Adipocyte (in vitro differentiated cells): ENCODE results near the gene ABCA4.

Experiments used
- DNase-seq: peaks from one replicate; pipeline ENCODE4 v3.0.0-alpha.2; 2015; ENCODE audit warnings: low read depth
- H3K27me3 ChIP-seq: replicated peaks from 2 replicates; pipeline ENCODE4 v1.7.0; 2013; ENCODE audit warnings: mild to moderate bottlenecking, low read length, moderate library complexity; ENCODE audit not compliant: control insufficient read depth, insufficient read depth
- H3K36me3 ChIP-seq: 2 replicates; pipeline ENCODE4 v1.7.0; 2013; ENCODE audit warnings: low read length, mild to moderate bottlenecking, moderate library complexity; ENCODE audit not compliant: control insufficient read depth, insufficient read depth, severe bottlenecking
- H3K4me1 ChIP-seq: 2 replicates; pipeline ENCODE4 v1.7.0; 2013; ENCODE audit warnings: mild to moderate bottlenecking, low read length, moderate library complexity; ENCODE audit not compliant: control insufficient read depth, insufficient read depth
- H3K4me3 ChIP-seq: 2 replicates; pipeline ENCODE4 v1.7.0; 2013; ENCODE audit warnings: mild to moderate bottlenecking, low read length, moderate library complexity
- H3K9ac ChIP-seq: 2 replicates; pipeline ENCODE4 v1.7.0; 2013; ENCODE audit warnings: mild to moderate bottlenecking, low read length, moderate library complexity
- H3K9me3 ChIP-seq: 2 replicates; pipeline ENCODE4 v1.7.0; 2013; ENCODE audit warnings: mild to moderate bottlenecking, low read length, moderate library complexity; ENCODE audit not compliant: control insufficient read depth

ABCA4 gene

GRCh38 chr1:94047949-94048348, 73.0 kb downstream of the ABCA4 start:
- H3K9me3 ChIP-seq, result no peaks in the 10 kb centered on the region
- H3K36me3 ChIP-seq, result no peaks in the 10 kb centered on the region
- H3K9ac ChIP-seq, result peak overlapping the region; percentile 64
- peaks cover 41% of the 10 kb centered on the region for H3K4me1 ChIP-seq
- no peak overlapping the region for H3K4me3 ChIP-seq
- no peak for DNase-seq
- H3K27me3 ChIP-seq, result no peaks in the 10 kb centered on the region

- Histone ChIP-seq H3K4me1 (peaks cover 36% of the 10 kb centered on the region), H3K36me3 (no peaks in the 10 kb centered on the region), H3K4me3 (peak overlapping the region; percentile 54), H3K9ac (peak overlapping the region; percentile 78), H3K27me3 (no peaks in the 10 kb centered on the region), H3K9me3 (no peaks in the 10 kb centered on the region)
- DNase-seq, result peak; percentile 98
Observed at GRCh38 chr1:94045465-94046056, 75.4 kb downstream of the ABCA4 start.

DNA sequence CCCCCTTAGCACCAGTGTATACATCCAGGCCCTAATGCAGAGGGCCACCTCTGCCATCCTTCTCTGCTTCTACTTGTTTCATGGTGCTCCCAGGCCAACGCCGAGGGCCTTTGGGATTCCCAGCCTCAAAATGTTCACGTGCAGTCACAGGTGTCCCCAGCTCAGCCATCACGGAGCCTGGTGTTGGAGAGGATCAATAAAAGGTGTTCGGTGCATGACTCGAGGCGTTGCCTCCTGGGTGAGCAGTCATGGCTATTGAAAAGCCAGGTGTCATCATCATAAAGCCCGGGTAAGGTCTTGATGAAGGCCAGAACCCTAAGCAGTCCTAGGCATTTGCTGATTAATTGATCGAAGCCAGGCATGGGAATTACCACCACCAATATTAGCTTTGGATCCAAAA, 76.1 kb downstream of the ABCA4 start:
- no peak overlapping the region for H3K4me3 ChIP-seq
- no peaks in the 10 kb centered on the region for H3K27me3 ChIP-seq
- H3K9me3 ChIP-seq, result no peaks in the 10 kb centered on the region
- peaks cover 35% of the 10 kb centered on the region for H3K4me1 ChIP-seq
- DNase-seq, result no peak
- peak overlapping the region; percentile 24 for H3K9ac ChIP-seq
- H3K36me3 ChIP-seq, result no peaks in the 10 kb centered on the region

- no peaks in the 10 kb centered on the region for H3K27me3 ChIP-seq
- H3K4me3 ChIP-seq, result no peak overlapping the region
- H3K4me1 ChIP-seq, result peaks cover 37% of the 10 kb centered on the region
- H3K9ac ChIP-seq, result peak overlapping the region; percentile 38
- H3K9me3 ChIP-seq, result no peaks in the 10 kb centered on the region
- DNase-seq, result no peak
- H3K36me3 ChIP-seq, result no peaks in the 10 kb centered on the region
Observed at GRCh38 chr1:94044290-94044790, 76.6 kb downstream of the ABCA4 start.

DNA sequence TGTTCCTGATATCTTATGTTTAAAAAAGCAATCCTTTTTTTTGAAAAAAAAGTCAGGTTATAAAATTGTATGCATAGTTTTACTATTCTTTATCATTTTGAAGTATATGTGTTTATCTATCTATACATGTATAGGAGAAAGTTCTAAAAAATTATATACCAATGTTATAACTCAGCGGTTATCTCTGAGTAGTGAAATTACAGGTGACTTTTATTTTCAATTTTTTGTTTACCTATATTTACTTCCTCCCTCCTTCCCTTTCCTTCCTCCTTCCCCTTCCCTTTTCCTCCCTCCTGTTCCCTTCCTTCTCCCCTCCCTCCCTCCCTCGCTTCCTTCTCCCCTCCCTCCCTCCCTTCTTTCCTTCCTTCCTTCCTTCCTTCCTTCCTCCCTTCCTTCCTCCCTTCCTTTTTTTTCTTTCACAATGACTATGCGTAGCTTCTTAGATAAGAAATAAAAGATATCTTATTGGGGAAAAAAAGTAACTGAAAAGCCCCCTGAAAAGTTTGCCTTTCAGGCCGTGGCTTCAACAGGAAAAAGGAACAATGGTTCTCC, 77.1 kb downstream of the ABCA4 start:
- Histone ChIP-seq H3K36me3 (no peaks in the 10 kb centered on the region), H3K4me3 (no peak overlapping the region), H3K4me1 (peaks cover 38% of the 10 kb centered on the region), H3K9me3 (no peaks in the 10 kb centered on the region), H3K9ac (peak overlapping the region; percentile 38), H3K27me3 (no peaks in the 10 kb centered on the region)
- DNase-seq, result no peak

DNA sequence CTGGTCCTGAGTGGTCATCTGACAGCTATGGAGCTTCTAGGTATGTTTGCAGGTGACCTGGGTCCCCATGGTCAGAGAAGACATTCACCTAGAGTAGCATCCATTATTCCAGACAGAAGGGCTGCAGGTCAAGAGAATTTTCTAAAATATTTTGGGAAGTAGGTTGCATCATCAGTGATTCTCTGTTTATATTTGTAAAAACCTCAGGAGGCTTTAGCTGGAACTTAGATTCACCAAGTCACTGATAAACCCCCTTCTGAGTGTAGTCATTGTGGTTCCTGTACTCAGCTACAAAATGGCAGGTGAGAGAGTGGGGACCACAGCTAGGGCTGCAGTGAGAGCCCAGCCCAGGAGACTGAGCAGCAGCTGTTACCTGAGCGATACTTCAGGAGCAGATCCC, 78.6 kb downstream of the ABCA4 start:
- H3K9ac ChIP-seq, result no peak overlapping the region
- no peaks in the 10 kb centered on the region for H3K9me3 ChIP-seq
- H3K4me1 ChIP-seq, result peaks cover 31% of the 10 kb centered on the region
- DNase-seq, result no peak
- H3K36me3 ChIP-seq, result no peaks in the 10 kb centered on the region
- H3K4me3 ChIP-seq, result no peak overlapping the region
- no peaks in the 10 kb centered on the region for H3K27me3 ChIP-seq

GRCh38 chr1:94039871-94040569, 80.9 kb downstream of the ABCA4 start:
- Histone ChIP-seq H3K9ac (no peak overlapping the region), H3K4me1 (peaks cover 27% of the 10 kb centered on the region), H3K4me3 (no peak overlapping the region), H3K9me3 (no peaks in the 10 kb centered on the region), H3K27me3 (no peaks in the 10 kb centered on the region), H3K36me3 (no peaks in the 10 kb centered on the region)
- no peak for DNase-seq

- no peaks in the 10 kb centered on the region for H3K36me3 ChIP-seq
- DNase-seq, result peak; percentile 85
- H3K4me1 ChIP-seq, result peaks cover 26% of the 10 kb centered on the region
- H3K9ac ChIP-seq, result peak overlapping the region; percentile 18
- no peaks in the 10 kb centered on the region for H3K27me3 ChIP-seq
- H3K4me3 ChIP-seq, result no peak overlapping the region
- H3K9me3 ChIP-seq, result no peaks in the 10 kb centered on the region
Observed at GRCh38 chr1:94039514-94039870, 81.5 kb downstream of the ABCA4 start.

DNA sequence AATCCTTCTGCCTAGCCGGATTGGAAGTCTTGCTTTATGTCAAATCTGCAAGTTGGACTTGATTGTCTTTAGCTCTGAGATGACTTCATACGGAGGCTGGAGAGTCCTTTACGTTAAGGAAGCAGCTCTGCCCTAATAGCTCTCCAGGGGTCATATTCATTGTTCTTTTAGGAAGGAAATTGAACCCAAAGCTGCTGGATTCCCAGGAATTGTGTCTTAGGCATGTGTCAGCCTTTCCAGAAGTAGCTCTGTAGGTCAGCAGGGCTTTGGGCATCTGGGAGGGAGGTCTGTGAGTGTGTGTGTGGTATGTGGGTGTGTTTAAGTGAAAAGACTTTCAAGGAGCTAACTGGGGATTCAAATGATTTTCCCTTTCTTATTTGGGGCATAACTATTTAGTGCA, 82.4 kb downstream of the ABCA4 start:
- no peaks in the 10 kb centered on the region for H3K9me3 ChIP-seq
- peaks cover 30% of the 10 kb centered on the region for H3K4me1 ChIP-seq
- no peak overlapping the region for H3K4me3 ChIP-seq
- H3K9ac ChIP-seq, result no peak overlapping the region
- no peaks in the 10 kb centered on the region for H3K27me3 ChIP-seq
- H3K36me3 ChIP-seq, result no peaks in the 10 kb centered on the region
- peak; percentile 55 for DNase-seq

DNA sequence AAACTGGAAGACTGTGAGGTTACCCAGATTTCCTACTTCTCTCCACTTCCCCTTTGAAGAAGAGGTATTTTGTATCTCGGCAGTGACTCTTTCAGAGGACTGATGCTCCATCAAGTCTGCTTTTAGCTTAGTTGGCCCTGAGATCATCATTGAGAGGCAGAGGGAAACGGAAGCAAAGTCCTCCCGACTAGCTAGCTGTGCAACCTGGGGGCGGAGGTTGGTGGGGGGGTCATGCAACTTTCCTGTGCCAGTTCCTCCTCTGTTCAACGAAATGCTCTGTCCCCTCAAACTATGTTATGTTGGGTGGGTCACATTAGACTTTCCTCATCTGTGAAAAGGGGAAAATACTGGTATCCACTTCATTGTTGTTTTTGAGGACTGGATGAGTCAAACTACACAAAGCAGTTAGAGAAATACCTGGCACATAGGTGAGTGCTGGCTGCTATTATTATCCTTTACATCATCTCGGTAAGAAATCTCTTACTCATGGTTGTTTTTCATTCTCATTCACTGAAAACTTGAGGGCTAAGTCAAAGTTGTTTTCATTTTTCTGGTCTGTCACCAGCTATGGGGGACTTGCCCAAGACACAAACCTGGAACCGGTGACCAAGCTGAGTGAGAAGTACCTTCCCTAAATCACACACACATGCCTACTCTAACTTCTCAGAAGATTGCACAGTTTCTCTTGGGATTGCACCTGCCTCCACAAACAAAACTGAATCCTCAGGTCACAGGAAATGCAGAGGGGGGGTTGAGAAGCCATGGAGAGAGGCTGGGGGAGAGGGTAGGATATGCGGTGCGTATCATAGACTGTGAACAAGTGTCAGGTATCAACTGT, 83.3 kb downstream of the ABCA4 start:
- no peak overlapping the region for H3K4me3 ChIP-seq
- H3K9me3 ChIP-seq, result no peaks in the 10 kb centered on the region

DNA sequence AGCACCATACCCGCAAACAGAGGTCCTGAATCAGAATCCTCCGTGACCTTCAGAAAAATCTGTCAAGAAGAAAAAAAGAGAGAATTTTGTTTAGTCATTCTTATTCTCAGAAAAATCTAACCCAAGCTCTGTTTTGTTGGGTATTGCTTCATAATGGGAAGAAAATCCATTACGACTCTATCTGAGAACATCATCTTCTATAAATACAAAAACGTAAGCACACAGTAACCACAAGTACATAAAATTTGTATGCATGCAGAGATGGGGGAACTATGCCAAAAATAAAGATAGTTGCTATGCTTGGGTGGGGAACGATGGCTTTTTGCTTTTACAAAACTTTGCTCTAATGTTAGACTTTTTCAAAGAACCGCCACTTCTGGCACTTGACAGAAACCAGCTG, 84.2 kb downstream of the ABCA4 start:
- Histone ChIP-seq H3K36me3 (no peaks in the 10 kb centered on the region), H3K9me3 (no peaks in the 10 kb centered on the region), H3K9ac (no peak overlapping the region), H3K4me1 (peaks cover 30% of the 10 kb centered on the region), H3K27me3 (no peaks in the 10 kb centered on the region), H3K4me3 (no peak overlapping the region)
- peak; percentile 97 for DNase-seq

More for the DNA sequence above, 83.3 kb downstream of the ABCA4 start:
- Histone ChIP-seq H3K36me3 (no peaks in the 10 kb centered on the region), H3K9ac (no peak overlapping the region), H3K4me1 (peaks cover 30% of the 10 kb centered on the region), H3K27me3 (no peaks in the 10 kb centered on the region)
- DNase-seq, result no peak
